Esophagus squamous epithelium (tissue), 5 donors: ENCODE results near the gene ZNF507. TPM values are rescaled to one million over a fixed set of nuclear protein-coding genes. Genes with fewer than 3 reads are reported as not detected.

Source experiments
- DNase-seq: peaks from one replicate; lab custom pipeline; 2025; lab: John Stamatoyannopoulos, UW
- H3K27ac ChIP-seq, 4 donors: fragments of 200-600 bp; sonication (generic); one replicate each; pipeline ENCODE4 v1.5.1; 2016 to 2019; ENCODE audit warnings: mild to moderate bottlenecking in 1 of 4
- H3K27me3 ChIP-seq, 4 donors: fragments of 200-600 bp; sonication (generic); 1 replicate in 3 of 4; 2 replicates in 1 of 4; pipeline versions ENCODE4 v1.5.1 to v1.6.0; 2017 to 2021; ENCODE audit warnings: antibody characterized with exemption in 1 of 4
- H3K36me3 ChIP-seq, 3 donors: fragments of 200-600 bp; sonication (generic); one replicate each; pipeline ENCODE4 v1.5.1; 2016 to 2019
- H3K4me1 ChIP-seq, 3 donors: fragments of 200-600 bp; sonication (generic); one replicate each; pipeline ENCODE4 v1.5.1; 2017 to 2019
- H3K4me3 ChIP-seq, 4 donors: fragments of 200-600 bp; sonication (generic); 1 replicate in 3 of 4; 2 replicates in 1 of 4; pipeline ENCODE4 v1.5.1; 2016 to 2019; ENCODE audit warnings: mild to moderate bottlenecking in 2 of 4, moderate library complexity in 1 of 4
- H3K9me3 ChIP-seq, 3 donors: fragments of 200-600 bp; sonication (generic); one replicate each; pipeline ENCODE4 v1.5.1; 2016 to 2019
- CTCF ChIP-seq, 6 experiments: fragments of 450-650 bp in 4 of 6; fragments of 200-600 bp in 2 of 6; sonication (generic) in 2 of 6; IDR thresholded peaks; one replicate each; pipeline ENCODE4 v1.5.1; 2016 to 2019; ENCODE audit warnings: antibody characterized with exemption in 6 of 6, mild to moderate bottlenecking in 4 of 6, moderate library complexity in 4 of 6
- POLR2A ChIP-seq, 4 donors: fragments of 450-650 bp; IDR thresholded peaks; one replicate each; pipeline ENCODE4 v1.6.1; 2017; ENCODE audit warnings: antibody characterized with exemption in 4 of 4, mild to moderate bottlenecking in 4 of 4, moderate library complexity in 3 of 4
- WGBS, 2 donors: methylation state at CpG; one replicate each; pipeline ENCODE4 v1.1.5; 2018; 5-methylcytosine and 5-hydroxymethylcytosine counted together
- intact Hi-C: fragments of 100-400 bp; cut with DNase I; formaldehyde crosslinking; loops from one replicate; pipeline ENCODE4 v1.15.0; 2022
- total RNA-seq, 4 donors: library from RNA; depleted of rRNA; stranded (reverse); fragments of >200 nt; gene quantifications; one replicate each; pipeline ENCODE4 v1.1.0, GENCODE V29; 2016
- donor health status: DM: yes; HTN: yes; CAD: no.

Gene ZNF507
- total RNA-seq, 4 donors from 2014 or later = 5.1 to 19.8 (median 9.3) TPM

GRCh38 chr19:32317086-32317485 lies 28.3 kb upstream of the ZNF507 start:
- Histone ChIP-seq H3K36me3 (no peaks in the 10 kb centered on the region), H3K4me3 (no peak overlapping the region), H3K4me1 (peaks cover 0 to 11% (median 0%) of the 10 kb centered on the region in 3 donors), H3K27me3 (peaks cover 0 to 20% (median 0%) of the 10 kb centered on the region in 4 donors), H3K27ac (no peak overlapping the region), H3K9me3 (no peaks in the 10 kb centered on the region)
- no peak for DNase-seq
- intact Hi-C loops = no loop called here
- no peak for TF ChIP-seq POLR2A (IDR thresholded peaks at IDR 0.05)
- no peak for TF ChIP-seq CTCF (IDR thresholded peaks at IDR 0.05)
- 56 to 67% methylated on average over 1 of the region's 1 CpG for WGBS, 2 donors

- H3K27ac ChIP-seq = no peak overlapping the region
- peaks cover 0 to 19% (median 0%) of the 10 kb centered on the region in 3 donors for H3K4me1 ChIP-seq
- DNase-seq = no peak
- no peaks in the 10 kb centered on the region for H3K36me3 ChIP-seq
- TF ChIP-seq CTCF (IDR thresholded peaks at IDR 0.05) (peak in 4 of 6 experiments; percentile 5 to 26 (median 10)), POLR2A (IDR thresholded peaks at IDR 0.05) (no peak)
- intact Hi-C loops = no loop called here
- no peaks in the 10 kb centered on the region for H3K9me3 ChIP-seq
- H3K4me3 ChIP-seq = no peak overlapping the region
- WGBS, 2 donors = 44 to 50% methylated on average over 3 to 5 of the region's 5 CpGs
- H3K27me3 ChIP-seq = peaks cover 0 to 16% (median 0%) of the 10 kb centered on the region in 4 donors
Measured at GRCh38 chr19:32318884-32319520, 26.4 kb upstream of the ZNF507 start.

GRCh38 chr19:32322541-32322940 lies 22.9 kb upstream of the ZNF507 start:
- WGBS, 2 donors = 50 to 83% methylated on average over 1 to 7 of the region's 7 CpGs
- peak overlapping the region in 2 of 4 donors; percentile 5 to 56 for H3K27ac ChIP-seq

GRCh38 chr19:32324631-32325285 lies 20.7 kb upstream of the ZNF507 start:
- TF ChIP-seq CTCF (IDR thresholded peaks at IDR 0.05) (no peak), POLR2A (IDR thresholded peaks at IDR 0.05) (no peak)
- no peaks in the 10 kb centered on the region for H3K9me3 ChIP-seq
- H3K4me1 ChIP-seq = peaks cover 0 to 12% (median 0%) of the 10 kb centered on the region in 3 donors
- no peak overlapping the region for H3K27ac ChIP-seq
- no peak overlapping the region for H3K4me3 ChIP-seq
- H3K27me3 ChIP-seq = peaks cover 0 to 40% (median 0%) of the 10 kb centered on the region in 4 donors
- no peak for DNase-seq
- intact Hi-C loops = no loop called here
- 45 to 62% methylated on average over 10 of the region's 10 CpGs for WGBS, 2 donors
- H3K36me3 ChIP-seq = no peaks in the 10 kb centered on the region

More at GRCh38 chr19:32322541-32322940, 22.9 kb upstream of the ZNF507 start:
- Histone ChIP-seq H3K27me3 (peaks cover 0 to 27% (median 0%) of the 10 kb centered on the region in 4 donors), H3K4me1 (peaks cover 0 to 22% (median 0%) of the 10 kb centered on the region in 3 donors), H3K36me3 (no peaks in the 10 kb centered on the region), H3K9me3 (no peaks in the 10 kb centered on the region), H3K4me3 (no peak overlapping the region)
- DNase-seq = no peak
- intact Hi-C loops = no loop called here
- TF ChIP-seq POLR2A (IDR thresholded peaks at IDR 0.05) = no peak
- TF ChIP-seq CTCF (IDR thresholded peaks at IDR 0.05) = peak in 1 of 6 experiments; percentile 8
